HAP-1 (cell line): ENCODE results near the gene ITSN1.

ENCODE experiments used
- DNase-seq, 2 experiments: peaks; one replicate each; pipeline ENCODE4 v3.0.0-alpha.2; 2016 to 2020; ENCODE audit warnings: low spot score in 2 of 2
- H3K27me3 ChIP-seq: fragments of 250-450 bp; sonication (Bioruptor Pico); 2 replicates; pipeline ENCODE4 v1.5.1; 2020; ENCODE audit warnings: low read depth, mild to moderate bottlenecking, moderate library complexity
- H3K36me3 ChIP-seq: fragments of 250-450 bp; sonication (Bioruptor Pico); replicated peaks from 2 replicates; pipeline ENCODE4 v1.5.1; 2020; ENCODE audit warnings: mild to moderate bottlenecking
- H3K4me1 ChIP-seq: fragments of 250-450 bp; sonication (Bioruptor Pico); 2 replicates; pipeline ENCODE4 v1.5.1; 2020; ENCODE audit warnings: mild to moderate bottlenecking
- H3K4me3 ChIP-seq: fragments of 250-450 bp; sonication (Bioruptor Pico); 2 replicates; pipeline ENCODE4 v1.5.1; 2020; ENCODE audit warnings: mild to moderate bottlenecking, moderate library complexity
- H3K9me3 ChIP-seq: fragments of 250-450 bp; sonication (Bioruptor Pico); 2 replicates; pipeline ENCODE4 v1.5.1; 2020; ENCODE audit warnings: mild to moderate bottlenecking, moderate library complexity
- in situ Hi-C: fragments of 300-500 bp; cut with MboI; formaldehyde crosslinking; loops from 3 replicates; pipeline ENCODE4 v1.14.3; 2020; ENCODE audit warnings: low sequenced_read_pairs, inconsistent platforms, mixed read lengths

Gene ITSN1

GRCh38 chr21:33896691-33897090 is 254.4 kb downstream of the ITSN1 start:
- H3K4me1 ChIP-seq = peaks cover 9% of the 10 kb centered on the region
- H3K4me3 ChIP-seq = no peak overlapping the region
- no peaks in the 10 kb centered on the region for H3K27me3 ChIP-seq
- in situ Hi-C loops = no loop called here
- peaks cover 3% of the 10 kb centered on the region for H3K36me3 ChIP-seq
- H3K9me3 ChIP-seq = no peaks in the 10 kb centered on the region
- no peak for DNase-seq

- no peak for DNase-seq
- H3K27me3 ChIP-seq = no peaks in the 10 kb centered on the region
- H3K4me1 ChIP-seq = peaks cover 9% of the 10 kb centered on the region
- no peak overlapping the region for H3K4me3 ChIP-seq
- in situ Hi-C loops = no loop called here
- no peaks in the 10 kb centered on the region for H3K9me3 ChIP-seq
- peaks cover 7% of the 10 kb centered on the region for H3K36me3 ChIP-seq
These were observed 254.8 kb downstream of the ITSN1 start for GRCh38 chr21:33897098-33897497.

DNA sequence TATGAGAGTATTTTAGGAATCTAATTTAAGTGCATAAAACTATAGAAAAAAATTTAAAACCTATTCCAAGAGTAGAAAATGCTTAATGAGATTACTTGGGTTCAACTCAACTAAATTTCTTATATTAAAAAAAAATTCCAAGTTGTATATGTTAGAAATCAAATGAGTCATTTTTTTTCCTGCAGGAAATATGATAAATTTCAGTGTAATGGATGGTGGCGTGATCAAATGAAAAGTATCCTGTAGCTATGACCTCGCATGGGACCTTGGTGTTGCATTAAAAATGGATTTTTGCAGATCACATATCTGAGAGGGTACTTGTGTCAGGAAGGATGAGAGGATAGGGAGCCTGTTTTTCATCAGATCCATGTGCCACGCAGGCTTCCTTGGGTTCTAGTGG is 255.4 kb downstream of the ITSN1 start:
- Histone ChIP-seq H3K36me3 (peaks cover 12% of the 10 kb centered on the region), H3K4me3 (no peak overlapping the region), H3K27me3 (no peaks in the 10 kb centered on the region), H3K9me3 (no peaks in the 10 kb centered on the region), H3K4me1 (peaks cover 9% of the 10 kb centered on the region)
- in situ Hi-C loops = no loop called here
- no peak for DNase-seq

DNA sequence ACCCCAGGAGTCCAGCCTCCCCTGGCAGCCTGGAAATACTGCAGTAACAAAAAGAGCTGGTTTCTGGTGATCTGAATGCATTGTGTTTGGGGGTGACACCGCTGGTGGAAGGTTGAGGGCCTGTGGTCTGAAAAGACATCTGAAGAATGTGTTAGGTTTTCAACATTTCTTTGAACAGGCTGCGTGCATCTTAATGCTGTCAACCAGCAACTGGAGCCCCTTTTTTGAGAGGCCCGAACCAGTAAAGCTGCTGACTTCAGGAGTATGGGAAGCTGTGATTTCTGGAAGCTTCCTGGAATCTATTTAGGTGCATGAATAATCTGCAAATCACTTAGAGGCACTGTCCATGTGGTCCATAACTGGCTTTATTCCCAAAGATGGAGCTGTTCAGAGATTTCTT is 256.3 kb downstream of the ITSN1 start:
- H3K4me1 ChIP-seq = peaks cover 9% of the 10 kb centered on the region
- peaks cover 21% of the 10 kb centered on the region for H3K36me3 ChIP-seq
- in situ Hi-C loops = no loop called here
- H3K4me3 ChIP-seq = no peak overlapping the region
- no peaks in the 10 kb centered on the region for H3K9me3 ChIP-seq
- no peaks in the 10 kb centered on the region for H3K27me3 ChIP-seq
- no peak for DNase-seq

DNA sequence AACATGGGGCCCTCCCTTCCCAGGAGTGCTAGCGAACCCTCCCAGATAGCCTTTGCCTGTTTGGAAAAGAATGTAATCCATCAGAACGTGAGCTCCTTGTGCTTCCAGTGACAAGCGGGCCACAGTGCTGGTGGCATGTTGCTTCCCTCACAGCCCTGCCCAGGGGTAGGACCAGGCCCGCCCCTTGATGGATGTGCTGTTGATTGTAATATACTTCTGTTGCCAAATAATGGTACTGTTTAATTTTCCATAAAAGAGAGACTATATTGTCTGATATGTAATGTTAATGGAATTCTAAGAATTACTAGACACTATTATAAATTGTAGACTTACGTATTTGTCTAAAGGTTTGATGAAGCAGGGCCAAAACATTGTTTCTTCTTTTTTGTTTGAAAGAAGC is 256.9 kb downstream of the ITSN1 start:
- peaks cover 8% of the 10 kb centered on the region for H3K4me1 ChIP-seq
- H3K9me3 ChIP-seq = no peaks in the 10 kb centered on the region
- in situ Hi-C loops = no loop called here
- H3K36me3 ChIP-seq = peaks cover 27% of the 10 kb centered on the region
- DNase-seq = no peak
- H3K4me3 ChIP-seq = no peak overlapping the region
- H3K27me3 ChIP-seq = no peaks in the 10 kb centered on the region

DNA sequence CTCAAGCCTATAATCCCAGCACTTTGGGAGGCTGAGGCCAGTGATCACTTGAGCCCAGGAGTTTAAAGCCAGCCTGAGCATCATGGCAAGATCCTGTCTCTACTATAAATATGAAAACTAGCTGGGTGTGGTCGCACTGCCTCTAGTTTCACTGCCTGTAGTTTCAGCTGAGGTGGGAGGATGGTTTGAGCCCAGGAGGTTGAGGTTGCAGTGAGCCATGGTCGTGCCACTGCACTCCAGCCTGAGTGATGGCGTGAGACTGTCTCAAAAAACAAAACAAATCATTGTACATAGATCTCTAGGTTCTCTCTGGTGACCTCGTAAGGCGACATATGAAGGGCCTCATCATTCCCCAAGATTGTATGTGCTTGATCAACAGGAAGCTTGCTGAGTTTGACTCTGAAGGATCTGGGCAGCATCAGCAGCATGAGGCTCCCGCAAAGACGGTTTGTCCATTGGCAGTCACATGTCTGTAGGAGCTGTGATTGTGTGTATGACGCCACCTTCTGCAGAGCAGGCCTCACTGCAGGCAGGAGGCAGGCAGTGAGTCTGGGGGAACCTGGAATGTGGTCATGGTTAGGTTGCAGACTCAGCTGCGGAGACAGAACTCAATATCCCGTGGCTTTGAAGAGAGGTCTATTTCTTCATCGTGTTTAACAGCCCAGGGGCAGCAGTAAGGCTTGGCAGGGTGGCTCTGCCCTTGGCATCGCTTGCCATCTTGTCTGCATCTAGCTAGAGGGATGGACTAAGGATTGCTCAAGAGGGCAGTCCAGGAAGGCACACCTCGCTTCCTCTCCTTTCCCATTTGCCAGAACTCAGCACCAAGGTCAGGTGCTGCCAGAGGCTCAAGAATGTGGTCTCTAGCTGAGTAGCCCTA is 259.3 kb downstream of the ITSN1 start:
- Histone ChIP-seq H3K4me1 (no peaks in the 10 kb centered on the region), H3K4me3 (no peak overlapping the region), H3K36me3 (peaks cover 50% of the 10 kb centered on the region), H3K27me3 (no peaks in the 10 kb centered on the region), H3K9me3 (no peaks in the 10 kb centered on the region)
- in situ Hi-C loops = loop anchor here (25.0 kb wide), 1 partner anchor 711 kb away; the partner anchor contains the start of gene RCAN1
- DNase-seq = peak; percentile 43 to 50

DNA sequence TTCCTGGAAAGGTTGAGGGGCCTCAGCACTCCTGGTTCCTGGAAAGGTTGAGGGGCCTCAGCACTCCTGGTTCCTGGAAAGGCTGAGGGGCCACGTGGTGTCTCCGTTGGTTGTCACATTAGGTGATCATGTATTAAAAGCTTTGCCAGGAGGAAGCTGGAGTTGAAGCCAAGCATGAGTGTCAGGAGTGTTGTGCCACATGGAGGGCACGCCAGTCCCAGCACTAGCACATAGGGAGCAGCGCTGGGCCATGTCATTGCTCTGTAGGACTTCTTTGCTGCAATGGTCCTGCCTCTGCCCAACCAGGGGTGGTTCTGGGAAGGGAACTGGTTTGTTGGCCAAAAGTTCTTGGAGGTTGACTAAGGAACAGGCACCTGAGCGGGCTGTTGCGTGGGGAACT is 260.0 kb downstream of the ITSN1 start:
- in situ Hi-C loops = loop anchor here (25.0 kb wide), 1 partner anchor 710 kb away; the partner anchor contains the start of gene RCAN1
- DNase-seq = no peak
- Histone ChIP-seq H3K4me3 (no peak overlapping the region), H3K27me3 (no peaks in the 10 kb centered on the region), H3K9me3 (no peaks in the 10 kb centered on the region), H3K36me3 (peaks cover 57% of the 10 kb centered on the region), H3K4me1 (no peaks in the 10 kb centered on the region)

DNA sequence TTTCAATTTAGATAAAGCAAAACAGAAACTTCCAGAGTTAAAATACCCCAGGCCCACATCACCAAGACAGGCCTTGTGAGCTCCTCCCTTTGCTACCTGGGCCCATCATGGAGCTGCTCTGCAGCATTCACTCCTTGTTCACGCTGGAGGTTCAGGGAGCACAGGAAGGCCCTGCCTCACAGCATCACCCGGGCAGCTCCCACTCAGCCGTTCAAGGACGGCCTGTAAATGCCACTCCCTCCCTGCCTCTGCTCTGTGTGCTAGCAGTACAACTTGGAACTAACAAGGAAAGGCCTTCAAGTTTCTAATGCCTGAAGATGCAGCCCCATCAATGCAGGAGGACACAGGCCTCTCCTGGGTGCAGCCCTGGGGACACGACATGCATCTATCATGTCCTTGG is 261.7 kb downstream of the ITSN1 start:
- DNase-seq = no peak
- Histone ChIP-seq H3K4me3 (no peak overlapping the region), H3K9me3 (no peaks in the 10 kb centered on the region), H3K36me3 (peaks cover 72% of the 10 kb centered on the region), H3K4me1 (no peaks in the 10 kb centered on the region), H3K27me3 (no peaks in the 10 kb centered on the region)
- in situ Hi-C loops = loop anchor here (25.0 kb wide), 1 partner anchor 708 kb away; the partner anchor contains the start of gene RCAN1

- H3K4me1 ChIP-seq = no peaks in the 10 kb centered on the region
- no peak overlapping the region for H3K4me3 ChIP-seq
- DNase-seq = no peak
- H3K27me3 ChIP-seq = no peaks in the 10 kb centered on the region
- no peaks in the 10 kb centered on the region for H3K9me3 ChIP-seq
- in situ Hi-C loops = loop anchor here (25.0 kb wide), 1 partner anchor 704 kb away; the partner anchor contains the start of gene RCAN1
- H3K36me3 ChIP-seq = peaks cover 91% of the 10 kb centered on the region
These were observed 266.5 kb downstream of the ITSN1 start for GRCh38 chr21:33908760-33909159.

DNA sequence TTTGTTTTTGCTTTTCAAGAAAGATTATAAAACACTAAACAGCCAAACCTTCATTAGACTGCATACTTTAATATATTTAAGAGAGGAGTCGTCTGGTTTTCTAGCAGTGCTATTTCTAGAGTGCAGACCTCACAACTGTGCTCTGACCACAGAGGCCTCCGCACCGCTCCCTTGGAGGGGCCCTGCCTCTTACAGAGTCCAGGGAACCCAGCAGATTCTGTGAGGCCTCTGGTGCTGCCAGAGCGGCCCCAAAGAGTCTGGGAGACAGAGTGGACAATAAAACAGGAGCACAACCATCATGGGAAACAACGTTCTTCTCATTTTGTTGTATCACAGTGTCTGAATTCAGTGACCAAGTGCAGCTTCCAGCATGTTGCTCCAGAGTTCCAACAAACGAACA is 267.5 kb downstream of the ITSN1 start:
- in situ Hi-C loops = loop anchor here (25.0 kb wide), 1 partner anchor 703 kb away; the partner anchor contains the start of gene RCAN1
- no peak for DNase-seq
- Histone ChIP-seq H3K4me3 (no peak overlapping the region), H3K36me3 (peaks cover 81% of the 10 kb centered on the region), H3K27me3 (no peaks in the 10 kb centered on the region), H3K9me3 (no peaks in the 10 kb centered on the region), H3K4me1 (0 out of 2 replicates have a peak, but pooled peaks cover 4% of the 10 kb centered on the region)

DNA sequence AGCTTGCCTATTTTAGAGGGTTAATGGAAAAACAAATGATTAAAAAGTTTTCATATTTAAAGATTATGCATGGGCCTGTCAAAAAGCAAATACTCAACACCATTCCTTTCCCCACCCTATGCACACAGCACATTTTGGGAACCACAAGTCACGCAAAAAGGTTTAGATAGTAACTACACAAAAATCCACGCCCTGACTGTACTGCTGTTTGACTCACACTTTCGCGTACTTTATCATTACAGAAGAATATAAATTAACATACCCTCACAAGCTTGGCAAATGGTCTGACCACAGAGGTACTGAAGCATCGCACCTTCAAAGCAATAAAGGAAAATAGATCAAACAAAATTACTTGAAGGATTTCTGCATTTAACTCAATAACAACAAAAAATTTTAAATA is 271.9 kb downstream of the ITSN1 start:
- H3K36me3 ChIP-seq = peaks cover 40% of the 10 kb centered on the region
- in situ Hi-C loops = loop anchor here (25.0 kb wide), 1 partner anchor 698 kb away; the partner anchor contains the start of gene RCAN1
- DNase-seq = no peak
- no peaks in the 10 kb centered on the region for H3K9me3 ChIP-seq
- H3K4me3 ChIP-seq = peak overlapping the region; percentile 80
- H3K27me3 ChIP-seq = no peaks in the 10 kb centered on the region
- peaks cover 9% of the 10 kb centered on the region for H3K4me1 ChIP-seq

DNA sequence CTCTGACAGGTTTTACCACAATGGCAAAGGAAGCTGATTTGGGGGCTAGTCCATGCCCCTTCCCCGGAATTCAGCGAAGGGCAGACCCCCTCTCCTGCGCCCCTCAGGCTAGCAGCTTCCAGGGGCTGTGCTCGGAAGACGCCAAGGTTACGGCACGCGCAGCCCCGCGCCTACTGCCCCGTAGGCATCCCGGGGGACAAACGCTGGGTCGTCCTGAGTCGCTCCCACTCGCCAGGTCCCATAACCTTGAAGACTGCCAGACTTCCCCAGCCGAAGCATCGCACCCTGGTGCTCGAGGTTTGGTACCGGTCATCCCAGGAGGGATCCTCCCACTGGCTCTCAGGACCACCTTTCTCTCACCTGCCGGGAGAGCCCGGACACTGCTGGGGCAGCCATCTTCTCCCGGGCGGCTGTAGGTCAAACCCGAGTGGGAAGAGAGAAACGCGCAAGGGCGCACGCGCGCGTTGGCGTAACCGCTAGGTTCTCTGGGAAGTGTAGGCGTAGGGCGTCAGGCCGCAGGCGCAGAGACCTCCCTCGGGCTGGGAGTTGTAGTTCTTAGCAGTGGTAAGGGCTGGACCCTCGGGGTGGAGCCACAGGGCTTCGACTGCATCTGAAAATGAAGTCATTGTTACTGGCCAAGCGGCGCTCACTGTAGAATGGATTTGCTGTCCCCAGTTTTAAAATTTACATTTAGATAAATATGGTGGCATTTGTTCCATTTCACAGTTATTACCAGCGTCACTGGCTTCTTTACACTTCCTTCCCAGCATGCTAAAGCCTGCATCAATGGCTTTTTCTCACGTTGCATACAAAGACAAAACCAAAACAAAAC is 273.3 kb downstream of the ITSN1 start, which contains the start of gene ATP5PO:
Gene ATP5PO (minus strand): TSS at position 437 of the 832 bp plus-strand sequence. CDS start 41 bp downstream, at position 396.
- Histone ChIP-seq H3K27me3 (no peaks in the 10 kb centered on the region), H3K9me3 (no peaks in the 10 kb centered on the region), H3K4me1 (peaks cover 9% of the 10 kb centered on the region), H3K36me3 (peaks cover 26% of the 10 kb centered on the region), H3K4me3 (peak within 1 kb of the TSS; percentile 80)
- DNase-seq = peak; percentile 97 to 98
- in situ Hi-C loops = loop anchor here (25.0 kb wide), 1 partner anchor 697 kb away; the partner anchor contains the start of gene RCAN1

GRCh38 chr21:33916200-33916567 is 273.9 kb downstream of the ITSN1 start:
- Histone ChIP-seq H3K36me3 (peaks cover 20% of the 10 kb centered on the region), H3K4me1 (peaks cover 9% of the 10 kb centered on the region), H3K4me3 (peak overlapping the region; percentile 80), H3K9me3 (no peaks in the 10 kb centered on the region), H3K27me3 (no peaks in the 10 kb centered on the region)
- in situ Hi-C loops = loop anchor here (25.0 kb wide), 1 partner anchor 696 kb away; the partner anchor contains the start of gene RCAN1
- no peak for DNase-seq
